Glomerular endothelial cell (primary cell): ENCODE results near the gene LMBR1L. TPM values are rescaled to one million over a fixed set of nuclear protein-coding genes. Genes with fewer than 3 reads are reported as not detected.
"Not testable (repeated sequence)": the region's sequence is repeated elsewhere in the genome, so short reads cannot be mapped to it uniquely, and the experiment has no call there.

Experiments
- DNase-seq: peaks from one replicate; pipeline ENCODE4 v3.0.0-alpha.2; 2011; ENCODE audit warnings: low read depth, low spot score; ENCODE audit errors: extremely low read depth
- total RNA-seq: library from RNA; depleted of rRNA; stranded (reverse); fragments of >200 nt; gene quantifications from 2 replicates; pipeline ENCODE4 v1.2.3, GENCODE V29; 2015

LMBR1L gene
- 60.8 and 73.5 TPM in 2 replicates for total RNA-seq

DNA sequence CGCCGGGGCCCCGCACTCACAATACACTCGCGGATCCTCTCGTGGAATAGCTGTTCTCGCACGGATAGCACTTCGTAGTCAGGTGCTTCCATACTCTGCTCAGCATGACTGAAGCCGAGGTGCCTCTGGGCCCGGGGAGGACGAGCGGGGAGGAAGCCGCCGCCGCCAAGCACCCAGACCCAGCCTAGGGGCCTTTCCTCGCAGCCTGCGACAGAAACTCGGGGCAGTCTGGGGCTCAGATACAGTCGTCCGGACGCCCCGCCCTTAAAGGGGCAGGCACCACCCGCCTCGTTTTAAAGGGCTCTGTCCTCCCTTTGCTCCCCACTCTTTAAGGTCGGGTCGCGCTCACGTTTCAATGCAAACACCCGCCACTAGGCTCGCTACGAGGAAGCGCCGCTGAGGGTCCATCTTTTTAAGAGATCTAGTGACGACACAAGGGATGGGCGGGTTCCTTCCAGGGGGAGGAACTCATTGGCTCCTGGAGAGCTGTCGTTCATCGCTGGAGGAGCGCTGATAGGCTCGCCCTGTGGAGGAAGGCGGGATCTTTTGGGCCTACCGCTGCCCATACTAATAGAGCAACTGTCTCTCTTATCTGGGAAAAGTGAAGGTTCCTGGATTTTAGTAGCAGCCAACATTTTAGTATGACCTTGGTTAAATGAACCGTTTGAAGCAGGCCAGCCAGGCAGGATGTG, at the start of gene LMBR1L:
Gene LMBR1L (minus strand): TSS at position 384 of the 692 bp plus-strand sequence. CDS start 292 bp downstream, at position 92.
- peak; percentile 92 for DNase-seq

DNA sequence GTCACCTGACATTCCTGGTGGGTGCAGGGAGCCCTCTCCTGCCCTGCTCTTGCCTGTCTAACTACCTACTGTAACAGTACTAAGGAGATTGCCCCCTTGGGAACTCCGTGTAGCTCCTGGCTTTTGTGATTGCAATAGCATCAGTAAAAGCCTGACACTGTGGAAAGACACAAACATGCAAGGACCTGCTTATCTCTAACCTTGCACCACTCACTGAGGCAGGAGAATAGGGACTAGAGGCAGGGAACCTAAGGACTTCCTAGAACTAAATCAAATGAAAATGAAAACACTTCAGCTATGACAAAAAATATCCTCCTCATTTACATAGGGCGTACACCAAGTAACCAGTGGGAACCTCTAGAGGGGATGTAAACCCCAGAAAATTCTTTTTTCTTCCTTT, 49.8 kb upstream of the LMBR1L start:
- no peak for DNase-seq

GRCh38 chr12:49154221-49154620, 43.6 kb upstream of the LMBR1L start:
- no peak for DNase-seq

DNA sequence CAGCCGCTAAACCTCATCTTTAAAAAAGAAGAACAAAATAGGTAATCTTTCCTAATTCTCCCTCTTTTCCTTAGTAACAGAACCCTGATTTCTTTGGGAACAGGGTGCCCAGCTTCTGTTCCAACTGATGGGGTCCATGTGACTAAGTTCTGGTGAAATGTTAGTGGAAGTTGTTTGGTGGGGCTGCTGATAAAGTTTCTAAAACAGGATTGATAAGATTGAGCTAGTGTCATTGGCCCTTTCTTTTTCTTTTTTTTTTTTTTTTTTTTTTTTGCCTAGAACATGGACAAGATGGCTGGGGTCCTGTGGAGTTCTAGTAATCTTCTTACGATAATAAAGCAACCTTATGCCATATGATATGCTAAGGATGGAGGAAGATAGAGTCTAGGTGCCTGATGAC, 36.7 kb upstream of the LMBR1L start:
- no peak for DNase-seq

- no peak for DNase-seq
These were observed 35.8 kb upstream of the LMBR1L start for GRCh38 chr12:49146406-49146805.

DNA sequence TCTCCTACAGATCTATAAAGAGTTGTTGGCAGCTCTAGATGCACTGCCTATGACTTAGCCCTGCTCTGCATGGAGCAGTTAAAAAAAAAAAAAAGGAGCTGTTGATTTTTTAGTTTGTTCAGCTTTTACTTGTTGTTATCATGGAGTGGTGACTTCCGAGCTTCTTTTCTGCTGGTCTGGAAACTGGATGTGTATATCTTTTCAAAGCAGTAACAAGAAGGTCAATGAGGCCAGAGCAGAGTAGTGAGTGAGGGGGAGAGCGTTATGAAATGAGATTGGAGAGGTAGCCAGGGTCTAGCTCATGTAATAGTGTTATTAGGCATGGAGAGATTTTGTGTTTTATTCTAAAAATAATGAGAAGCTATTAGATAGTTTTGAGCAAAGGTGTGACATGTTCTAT, 33.7 kb upstream of the LMBR1L start:
- no peak for DNase-seq

- DNase-seq, result no peak
These were observed 28.4 kb upstream of the LMBR1L start for GRCh38 chr12:49138999-49139398.

DNA sequence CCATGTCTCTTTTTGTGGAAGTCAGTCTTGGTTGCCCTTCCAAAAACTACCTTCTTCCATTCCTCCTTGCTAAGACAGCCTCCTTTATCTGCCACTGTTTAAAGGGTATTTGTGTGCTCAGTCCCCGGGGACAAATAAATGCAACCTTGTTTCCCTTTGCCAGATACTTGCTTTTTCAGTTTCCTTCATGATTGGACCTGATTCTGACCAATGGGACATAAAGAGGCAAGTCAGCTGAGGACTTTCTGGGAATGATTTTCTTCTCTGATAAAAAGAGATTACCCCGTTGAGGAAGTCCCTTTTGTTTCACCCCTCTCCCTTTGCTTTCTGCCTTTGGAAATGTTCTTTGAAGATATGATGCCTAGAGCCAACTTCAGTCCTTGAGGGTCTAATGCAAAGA, 27.9 kb upstream of the LMBR1L start:
- DNase-seq, result no peak

DNA sequence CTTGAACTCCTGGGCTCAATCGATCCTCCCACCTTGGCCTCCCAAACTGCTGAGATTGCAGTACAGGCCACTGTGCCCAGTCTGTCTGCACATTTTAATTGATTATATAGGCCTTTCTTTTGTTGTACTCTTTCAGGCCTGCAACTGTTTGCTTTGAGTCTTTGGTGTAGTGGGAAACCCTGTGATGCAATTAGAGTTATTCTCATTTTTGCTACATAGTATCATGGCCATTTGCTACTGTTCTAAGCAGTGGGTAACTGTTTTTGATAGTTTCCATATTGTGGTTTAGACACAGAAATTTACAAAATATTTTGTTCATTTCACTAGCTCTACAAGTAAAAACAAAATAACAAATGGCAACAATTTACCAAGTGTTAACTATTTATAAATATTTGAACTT, 26.8 kb upstream of the LMBR1L start:
- no peak for DNase-seq

GRCh38 chr12:49136997-49137396, 26.4 kb upstream of the LMBR1L start:
- not testable (repeated sequence) for DNase-seq

GRCh38 chr12:49133590-49133989, 22.9 kb upstream of the LMBR1L start:
- no peak for DNase-seq

DNA sequence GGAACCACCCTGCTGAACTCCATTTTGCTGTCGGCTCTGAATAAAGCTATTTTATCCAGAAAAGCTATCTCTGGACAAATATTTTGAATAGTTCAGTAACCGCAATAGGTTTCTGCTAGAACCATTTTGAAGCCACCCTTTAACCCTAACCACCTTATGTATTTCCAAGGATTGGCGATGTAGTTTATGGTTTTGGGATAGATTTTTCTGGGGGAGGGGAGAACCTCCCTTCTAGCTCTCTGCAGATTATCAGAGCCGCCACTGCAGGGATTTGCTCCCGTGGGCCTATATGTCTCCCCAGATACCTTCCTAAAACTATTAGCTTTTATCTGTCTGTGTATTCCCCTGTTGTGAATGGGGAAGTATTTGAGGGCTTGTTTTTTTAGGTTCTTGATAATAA, 22.4 kb upstream of the LMBR1L start:
- DNase-seq, result no peak

- DNase-seq, result no peak
These were observed 21.3 kb upstream of the LMBR1L start for GRCh38 chr12:49131894-49132461.

DNA sequence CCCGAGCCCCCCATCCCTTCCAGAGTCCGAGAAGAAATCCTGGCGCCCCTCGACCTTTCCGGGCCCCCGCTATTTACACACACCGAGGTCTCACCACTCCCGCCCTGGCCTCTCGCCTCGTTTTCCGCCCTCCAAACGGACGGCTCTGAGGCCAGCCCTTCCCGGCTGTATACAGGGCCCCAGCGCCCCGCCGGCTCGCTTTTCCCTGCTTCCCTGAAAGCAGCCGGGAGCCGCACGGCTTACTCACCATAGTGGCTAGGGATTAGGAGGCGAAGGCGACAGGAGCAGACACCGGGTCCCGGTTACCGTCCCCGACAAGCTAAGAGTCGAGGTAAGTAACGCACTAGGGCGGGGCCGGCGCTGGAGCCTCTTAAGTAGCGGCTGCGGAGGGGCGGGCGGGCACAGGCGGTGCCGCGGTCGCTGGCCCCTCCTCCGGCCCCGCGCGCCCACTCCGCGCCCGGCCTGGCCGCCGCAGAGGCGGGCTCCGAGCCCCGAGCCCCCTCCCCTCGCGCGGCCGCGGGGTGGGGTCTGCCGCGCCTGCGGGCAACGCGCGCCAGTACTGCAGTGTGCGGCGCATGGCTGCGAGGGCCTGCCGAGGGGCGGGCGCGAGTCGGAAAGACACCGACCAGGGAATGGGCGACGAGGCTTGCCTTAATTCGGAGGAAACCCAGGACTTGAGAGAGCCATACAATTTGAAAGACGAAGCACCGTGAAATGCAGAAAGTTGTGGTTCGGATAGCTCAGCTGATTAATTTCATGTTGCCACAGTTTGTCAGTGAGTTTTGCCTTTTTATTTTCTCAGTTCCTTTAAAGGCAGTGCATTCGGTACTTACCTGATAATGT, 20.6 kb upstream of the LMBR1L start, which contains the start of gene TUBA1B:
Gene TUBA1B (minus strand): TSS at position 345 of the 843 bp plus-strand sequence. CDS start 95 bp downstream, at position 250.
- no peak for DNase-seq

DNA sequence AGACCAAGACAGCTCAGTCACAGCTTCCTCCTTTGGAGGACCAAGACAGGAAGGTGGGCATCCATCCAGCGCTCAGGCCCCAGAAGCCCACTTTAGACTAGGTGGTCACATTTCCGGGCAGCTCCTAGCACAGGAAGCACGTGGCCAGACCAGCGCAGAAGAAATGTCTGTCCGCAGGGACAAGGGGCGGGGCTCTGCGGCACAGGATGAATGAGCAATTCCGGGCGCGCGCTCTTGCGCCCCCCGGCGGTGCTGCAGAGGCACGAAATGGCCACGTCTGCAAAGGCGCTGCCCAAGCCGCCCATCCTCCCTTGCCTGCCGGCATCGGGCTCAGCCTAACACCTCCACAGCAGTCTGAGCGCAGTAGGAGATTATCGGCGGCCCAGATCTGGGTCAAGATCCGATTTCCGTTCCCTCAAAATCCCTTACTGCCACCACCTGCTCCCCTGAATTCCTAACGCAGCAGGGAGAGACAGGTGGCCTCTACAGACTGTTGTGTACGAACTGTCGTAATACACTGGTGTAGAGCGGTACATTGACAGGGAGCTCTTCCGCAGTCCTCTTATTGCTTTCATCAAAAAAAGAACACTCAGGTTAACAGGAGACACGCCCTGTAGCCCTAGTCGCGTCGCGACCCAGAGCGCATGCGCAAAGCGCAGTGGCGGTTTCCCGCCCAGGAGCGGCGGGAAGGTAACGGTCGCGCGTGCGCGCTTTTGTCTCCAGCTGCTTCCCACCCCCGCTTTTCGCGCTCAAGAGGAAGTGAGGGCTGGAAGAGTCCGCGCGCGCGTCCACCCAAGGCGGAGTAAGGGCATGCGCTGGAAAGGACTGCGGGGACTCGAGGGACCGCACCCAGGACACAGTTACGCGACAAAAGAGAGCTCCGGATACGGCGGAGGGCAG, 19.8 kb upstream of the LMBR1L start:
- DNase-seq, result no peak

- DNase-seq, result no peak
These were observed 18.9 kb upstream of the LMBR1L start for GRCh38 chr12:49129332-49130150.

- not testable (repeated sequence) for DNase-seq
These were observed 17.3 kb upstream of the LMBR1L start for GRCh38 chr12:49127971-49128370.

- no peak for DNase-seq
These were observed 16.5 kb upstream of the LMBR1L start for GRCh38 chr12:49126852-49127763.
